Panc1 (cell line): ENCODE results near the gene FHL2. TPM values are rescaled to one million over a fixed set of nuclear protein-coding genes. Genes with fewer than 3 reads are reported as not detected.

Experiments used
- ATAC-seq: fragments of 200-7000 bp; cut with Tn5 transposase; 2 replicates; pipeline ENCODE4 v1.9.1; 2020; ENCODE audit warnings: mild to moderate bottlenecking, moderate library complexity
- BruUV-seq: library from RNA; stranded (reverse); fragments of 400-500 nt; replicated peaks from 2 replicates; lab custom pipeline; 2021; lab: Mats Ljungman, UMichigan
- CTCF ChIA-PET: fragments of 300-600 bp; sonication (Branson Sonifier 250); formaldehyde crosslinking; loops from one replicate; lab custom pipeline; 2022; ENCODE audit warnings: antibody characterized with exemption; lab: Charles Lee
- POLR2A ChIA-PET: fragments of 300-600 bp; sonication (Branson Sonifier 250); formaldehyde crosslinking; loops from one replicate; lab custom pipeline; 2022; ENCODE audit warnings: antibody characterized with exemption; lab: Charles Lee
- DNase-seq: peaks from one replicate; pipeline ENCODE4 v3.0.0-alpha.2; 2010; ENCODE audit warnings: low read depth, low spot score
- H3K27ac ChIP-seq: 2 replicates; pipeline ENCODE4 v1.5.1; 2011; ENCODE audit warnings: mild to moderate bottlenecking, low read length, inconsistent platforms
- H3K27me3 ChIP-seq: fragments of 200-500 bp; sonication (Bioruptor generic); 2 replicates; pipeline ENCODE4 v1.6.0; 2014; ENCODE audit warnings: low read length, inconsistent platforms; ENCODE audit not compliant: control insufficient read depth, insufficient read depth
- H3K36me3 ChIP-seq: fragments of 200-500 bp; sonication (Bioruptor generic); 2 replicates; pipeline ENCODE4 v1.5.1; 2014; ENCODE audit warnings: inconsistent platforms, mild to moderate bottlenecking, low read length, moderate library complexity; ENCODE audit not compliant: control insufficient read depth, insufficient read depth
- H3K4me1 ChIP-seq: 2 replicates; pipeline ENCODE4 v1.5.1; 2011; ENCODE audit warnings: inconsistent platforms, mild to moderate bottlenecking, low read length, moderate library complexity; ENCODE audit not compliant: control insufficient read depth, insufficient read depth
- H3K4me3 ChIP-seq, 2 experiments: 2 replicates each; pipeline ENCODE4 v1.5.1; 2011 to 2012; ENCODE audit warnings: low read depth in 2 of 2, low read length in 2 of 2, mild to moderate bottlenecking in 2 of 2, inconsistent platforms in 1 of 2, moderate library complexity in 1 of 2
- H3K9me3 ChIP-seq: fragments of 200-500 bp; sonication (Bioruptor generic); 2 replicates; pipeline ENCODE4 v1.5.1; 2014; ENCODE audit warnings: low read depth, mild to moderate bottlenecking, inconsistent platforms, low read length, moderate library complexity; ENCODE audit not compliant: control insufficient read depth, insufficient read depth
- POLR2AphosphoS5 ChIP-seq: IDR thresholded peaks from 2 replicates; pipeline ENCODE4 v1.6.1; 2012; ENCODE audit warnings: mild to moderate bottlenecking, low read depth, low read length, moderate library complexity
- SIN3A ChIP-seq: IDR thresholded peaks from 2 replicates; pipeline ENCODE4 v1.6.1; 2012; ENCODE audit warnings: low read depth, mild to moderate bottlenecking, low read length, moderate library complexity, borderline replicate concordance; ENCODE audit not compliant: insufficient read depth
- TCF7L2 ChIP-seq: IDR thresholded peaks from 2 replicates; pipeline ENCODE4 v1.6.1; 2011; ENCODE audit warnings: mild to moderate bottlenecking, low read depth, low read length, inconsistent platforms
- in situ Hi-C: cut with HindIII; loops from 2 replicates; pipeline ENCODE4 v1.10.0; 2016; ENCODE audit warnings: low sequenced_read_pairs, low pct_unique_long_range_greater_than_20kb
- intact Hi-C: fragments of 100-400 bp; cut with micrococcal nuclease; formaldehyde crosslinking; loops from one replicate; pipeline ENCODE4 v1.10.0; 2022; ENCODE audit not compliant: unreplicated experiment
- total RNA-seq: library from RNA; stranded (reverse); gene quantifications from one replicate; pipeline ENCODE4 v1.2.1, GENCODE V29; 2021; ENCODE audit not compliant: unreplicated experiment
- TF ChIP-seq, protein P1 (sequence below): fragments of 450-650 bp; IDR thresholded peaks from 2 replicates; pipeline ENCODE4 v1.5.1; 2017; ENCODE audit warnings: mild to moderate bottlenecking
- TF ChIP-seq, protein P2 (sequence below), 2 experiments: IDR thresholded peaks; 2 replicates each; pipeline ENCODE4 v1.6.1; 2011 to 2012; ENCODE audit warnings: low read depth in 2 of 2, control low read depth in 1 of 2, low read length in 1 of 2, mild to moderate bottlenecking in 1 of 2, moderate library complexity in 1 of 2; ENCODE audit not compliant: insufficient read depth in 1 of 2

Gene FHL2
- total RNA-seq, 1 experiment from 2014 or later = 378 TPM

DNA sequence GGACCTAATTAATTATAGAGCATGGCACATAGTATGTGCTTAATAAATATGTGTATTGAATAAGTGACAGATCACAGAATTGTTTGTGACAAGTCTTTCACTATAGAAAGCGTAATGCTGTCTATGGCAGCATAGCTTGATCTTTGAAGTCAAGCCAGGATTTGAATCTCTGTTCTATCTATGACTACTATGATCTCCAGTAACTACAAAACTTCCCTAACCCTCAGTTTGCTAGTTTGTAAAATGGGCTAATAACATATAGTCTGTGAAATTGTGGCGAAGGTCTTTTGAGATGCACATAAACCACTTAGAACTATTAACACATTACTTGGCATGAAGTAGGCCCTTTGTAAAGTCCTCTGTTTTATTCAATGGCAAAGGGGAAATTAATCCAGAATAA, 4.0 kb upstream of the FHL2 start:
- TF ChIP-seq, protein P1, sequence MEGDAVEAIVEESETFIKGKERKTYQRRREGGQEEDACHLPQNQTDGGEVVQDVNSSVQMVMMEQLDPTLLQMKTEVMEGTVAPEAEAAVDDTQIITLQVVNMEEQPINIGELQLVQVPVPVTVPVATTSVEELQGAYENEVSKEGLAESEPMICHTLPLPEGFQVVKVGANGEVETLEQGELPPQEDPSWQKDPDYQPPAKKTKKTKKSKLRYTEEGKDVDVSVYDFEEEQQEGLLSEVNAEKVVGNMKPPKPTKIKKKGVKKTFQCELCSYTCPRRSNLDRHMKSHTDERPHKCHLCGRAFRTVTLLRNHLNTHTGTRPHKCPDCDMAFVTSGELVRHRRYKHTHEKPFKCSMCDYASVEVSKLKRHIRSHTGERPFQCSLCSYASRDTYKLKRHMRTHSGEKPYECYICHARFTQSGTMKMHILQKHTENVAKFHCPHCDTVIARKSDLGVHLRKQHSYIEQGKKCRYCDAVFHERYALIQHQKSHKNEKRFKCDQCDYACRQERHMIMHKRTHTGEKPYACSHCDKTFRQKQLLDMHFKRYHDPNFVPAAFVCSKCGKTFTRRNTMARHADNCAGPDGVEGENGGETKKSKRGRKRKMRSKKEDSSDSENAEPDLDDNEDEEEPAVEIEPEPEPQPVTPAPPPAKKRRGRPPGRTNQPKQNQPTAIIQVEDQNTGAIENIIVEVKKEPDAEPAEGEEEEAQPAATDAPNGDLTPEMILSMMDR = no peak
- no peak for TF ChIP-seq SIN3A
- TF ChIP-seq TCF7L2 = no peak
- TF ChIP-seq, protein P2, sequence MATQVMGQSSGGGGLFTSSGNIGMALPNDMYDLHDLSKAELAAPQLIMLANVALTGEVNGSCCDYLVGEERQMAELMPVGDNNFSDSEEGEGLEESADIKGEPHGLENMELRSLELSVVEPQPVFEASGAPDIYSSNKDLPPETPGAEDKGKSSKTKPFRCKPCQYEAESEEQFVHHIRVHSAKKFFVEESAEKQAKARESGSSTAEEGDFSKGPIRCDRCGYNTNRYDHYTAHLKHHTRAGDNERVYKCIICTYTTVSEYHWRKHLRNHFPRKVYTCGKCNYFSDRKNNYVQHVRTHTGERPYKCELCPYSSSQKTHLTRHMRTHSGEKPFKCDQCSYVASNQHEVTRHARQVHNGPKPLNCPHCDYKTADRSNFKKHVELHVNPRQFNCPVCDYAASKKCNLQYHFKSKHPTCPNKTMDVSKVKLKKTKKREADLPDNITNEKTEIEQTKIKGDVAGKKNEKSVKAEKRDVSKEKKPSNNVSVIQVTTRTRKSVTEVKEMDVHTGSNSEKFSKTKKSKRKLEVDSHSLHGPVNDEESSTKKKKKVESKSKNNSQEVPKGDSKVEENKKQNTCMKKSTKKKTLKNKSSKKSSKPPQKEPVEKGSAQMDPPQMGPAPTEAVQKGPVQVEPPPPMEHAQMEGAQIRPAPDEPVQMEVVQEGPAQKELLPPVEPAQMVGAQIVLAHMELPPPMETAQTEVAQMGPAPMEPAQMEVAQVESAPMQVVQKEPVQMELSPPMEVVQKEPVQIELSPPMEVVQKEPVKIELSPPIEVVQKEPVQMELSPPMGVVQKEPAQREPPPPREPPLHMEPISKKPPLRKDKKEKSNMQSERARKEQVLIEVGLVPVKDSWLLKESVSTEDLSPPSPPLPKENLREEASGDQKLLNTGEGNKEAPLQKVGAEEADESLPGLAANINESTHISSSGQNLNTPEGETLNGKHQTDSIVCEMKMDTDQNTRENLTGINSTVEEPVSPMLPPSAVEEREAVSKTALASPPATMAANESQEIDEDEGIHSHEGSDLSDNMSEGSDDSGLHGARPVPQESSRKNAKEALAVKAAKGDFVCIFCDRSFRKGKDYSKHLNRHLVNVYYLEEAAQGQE (IDR thresholded peaks at IDR 0.05; ENCODE audit: insufficient read depth in 1 of 2, low read depth in 2 of 2, low read length in 1 of 2) = no peak
- TF ChIP-seq POLR2AphosphoS5 = no peak
- Histone ChIP-seq H3K27ac (peak overlapping the region; percentile 100), H3K4me3 (no peak overlapping the region), H3K27me3 (no peaks in the 10 kb centered on the region), H3K9me3 (no peaks in the 10 kb centered on the region), H3K4me1 (peaks cover 71% of the 10 kb centered on the region), H3K36me3 (peaks cover 5% of the 10 kb centered on the region; the same call in 1 of the 2 replicates)
- intact Hi-C loops = loop anchor here (5.0 kb wide), 1 partner anchor 54 kb away; no protein-coding TSS in a partner anchor
- ATAC-seq = no peak
- in situ Hi-C loops = no loop called here
- no TSS peak for BruUV-seq
- ChIA-PET POLR2A (no interaction called here), CTCF (interaction anchor here (1.1 kb wide), 1 partner anchor 116 kb away, joined by 3 read pairs; no protein-coding TSS in a partner anchor)
- no peak for DNase-seq

DNA sequence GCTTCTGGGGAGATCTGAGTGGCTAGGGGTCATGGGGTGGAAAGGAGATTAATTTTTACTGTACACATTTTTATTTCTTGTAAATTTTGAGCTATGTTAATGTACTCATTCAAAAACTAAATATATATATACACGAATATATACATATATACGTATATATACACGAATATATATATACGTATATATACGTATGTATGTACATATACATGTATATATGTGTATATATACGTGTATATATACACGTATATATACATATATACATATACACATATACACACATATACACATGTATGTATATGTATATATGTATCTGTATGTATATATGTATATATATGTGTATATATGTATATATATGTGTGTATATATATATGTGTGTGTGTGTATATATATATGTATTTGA, 3.0 kb upstream of the FHL2 start:
- no peak for DNase-seq
- ChIA-PET CTCF (no interaction called here), POLR2A (no interaction called here)
- TF ChIP-seq TCF7L2 (no peak), POLR2AphosphoS5 (no peak), SIN3A (no peak)
- TF ChIP-seq, protein P2 (IDR thresholded peaks at IDR 0.05; ENCODE audit: insufficient read depth in 1 of 2, low read depth in 2 of 2, low read length in 1 of 2) = no peak
- TF ChIP-seq, protein P1 = no peak
- Histone ChIP-seq H3K27ac (peak overlapping the region; percentile 100), H3K27me3 (no peaks in the 10 kb centered on the region), H3K36me3 (peaks cover 10% of the 10 kb centered on the region), H3K9me3 (no peaks in the 10 kb centered on the region), H3K4me1 (peaks cover 75% of the 10 kb centered on the region), H3K4me3 (no peak overlapping the region; a peak in 1 of 4 replicates)
- no TSS peak for BruUV-seq
- in situ Hi-C loops (no loop called here), intact Hi-C loops (loop anchor here (5.0 kb wide), 1 partner anchor 55 kb away; no protein-coding TSS in a partner anchor)
- ATAC-seq = no peak
